ENCODE data around the gene NOXO1.

NOXO1 gene

GRCh38 chr16:1993731-1994131, 12.5 kb upstream of the NOXO1 start:
- DNase-seq, result peak; percentile 78

DNA sequence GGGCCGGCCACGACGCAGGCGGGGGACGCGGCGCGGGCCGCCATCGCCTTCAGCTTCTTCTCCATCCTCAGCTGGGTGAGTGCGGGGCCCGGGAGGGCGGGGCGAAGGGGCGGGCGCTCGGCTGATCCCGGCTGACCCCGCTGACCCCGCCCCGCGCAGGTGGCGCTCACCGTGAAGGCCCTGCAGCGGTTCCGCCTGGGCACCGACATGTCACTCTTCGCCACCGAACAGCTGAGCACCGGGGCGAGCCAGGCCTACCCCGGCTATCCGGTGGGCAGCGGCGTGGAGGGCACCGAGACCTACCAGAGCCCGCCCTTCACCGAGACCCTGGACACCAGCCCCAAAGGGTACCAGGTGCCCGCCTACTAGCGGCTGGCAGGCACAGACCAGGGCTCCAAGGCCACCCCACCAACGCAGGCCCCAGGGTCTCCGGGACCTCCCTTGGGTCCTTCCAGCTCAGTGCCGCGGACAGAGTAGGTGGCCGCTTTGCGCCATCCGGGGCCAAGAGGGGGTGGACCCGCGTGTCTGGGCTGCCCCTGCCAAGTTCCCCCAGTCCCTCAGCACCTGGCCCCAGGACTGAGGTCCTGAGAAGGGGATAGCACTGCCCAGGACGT, 11.5 kb upstream of the NOXO1 start:
- no peak for DNase-seq

DNA sequence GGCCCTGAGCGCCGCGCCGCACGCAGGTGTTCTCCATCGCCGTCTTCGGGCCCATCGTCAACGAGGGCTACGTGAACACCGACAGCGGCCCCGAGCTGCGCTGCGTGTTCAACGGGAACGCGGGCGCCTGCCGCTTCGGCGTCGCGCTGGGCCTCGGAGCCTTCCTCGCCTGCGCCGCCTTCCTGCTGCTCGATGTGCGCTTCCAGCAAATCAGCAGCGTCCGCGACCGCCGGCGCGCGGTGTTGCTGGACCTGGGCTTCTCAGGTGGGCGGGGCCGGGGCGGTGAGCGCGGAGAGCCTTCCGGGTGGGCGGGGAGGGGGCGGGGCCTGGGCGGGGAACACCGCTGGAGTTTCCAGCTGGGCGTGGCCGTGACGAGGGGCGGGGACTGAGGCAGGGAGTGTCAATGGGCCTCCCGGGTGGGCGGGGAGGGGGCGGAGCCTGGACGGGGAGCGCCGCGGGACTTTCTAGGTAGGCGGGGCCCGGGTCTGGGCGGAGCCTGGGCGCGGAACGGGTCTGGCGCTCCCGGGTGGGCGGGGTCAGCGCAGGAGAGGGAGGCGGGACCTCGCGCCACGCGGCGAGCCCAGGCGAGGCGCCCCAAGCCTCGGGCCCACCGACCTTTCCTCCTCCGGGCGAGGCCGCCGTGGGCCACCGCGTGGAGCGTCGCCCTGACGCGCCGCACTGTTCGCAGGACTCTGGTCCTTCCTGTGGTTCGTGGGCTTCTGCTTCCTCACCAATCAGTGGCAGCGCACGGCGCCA, 10.9 kb upstream of the NOXO1 start:
- peak; percentile 99 for DNase-seq

DNA sequence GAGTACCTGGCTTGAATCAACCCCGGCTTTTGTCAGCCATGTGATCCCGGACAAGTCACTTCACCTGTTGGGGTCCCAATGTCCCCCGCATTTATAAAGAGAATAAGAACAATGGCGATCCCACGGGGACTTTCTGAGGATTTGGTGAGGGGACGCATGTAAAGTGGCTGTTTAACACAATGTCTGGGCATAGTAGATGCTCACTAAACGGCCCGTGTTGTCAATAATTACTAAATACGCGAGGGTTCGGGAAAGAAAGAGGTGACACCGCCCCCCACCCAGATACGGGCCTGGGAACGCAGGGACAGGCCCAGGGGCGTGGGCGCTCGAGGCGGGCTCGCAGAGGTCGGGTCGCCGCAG, 10.3 kb upstream of the NOXO1 start:
- no peak for DNase-seq

DNA sequence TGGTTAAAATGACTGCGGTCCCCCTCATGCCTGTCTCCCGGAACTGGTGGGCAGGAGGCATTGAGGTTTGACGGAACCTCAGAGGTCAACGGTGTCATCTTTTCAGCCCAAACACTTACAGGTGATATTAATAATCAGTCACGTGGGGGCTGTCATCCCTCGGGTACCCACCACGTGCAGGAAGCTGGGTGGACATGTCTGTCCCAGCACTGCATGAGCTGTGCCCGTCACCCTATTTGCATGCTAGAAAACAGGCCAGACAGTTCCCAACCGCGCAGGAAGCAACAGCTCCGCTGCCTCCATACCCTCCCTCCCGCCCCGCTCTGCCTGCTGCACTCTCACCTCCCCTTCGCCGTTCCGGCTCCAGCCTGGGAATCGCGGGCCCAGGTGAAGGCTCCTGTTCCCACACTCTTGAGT, 9.9 kb upstream of the NOXO1 start:
- peak; percentile 66 for DNase-seq

- DNase-seq, result peak; percentile 54
Observed at GRCh38 chr16:1990351-1991134, 9.3 kb upstream of the NOXO1 start.

DNA sequence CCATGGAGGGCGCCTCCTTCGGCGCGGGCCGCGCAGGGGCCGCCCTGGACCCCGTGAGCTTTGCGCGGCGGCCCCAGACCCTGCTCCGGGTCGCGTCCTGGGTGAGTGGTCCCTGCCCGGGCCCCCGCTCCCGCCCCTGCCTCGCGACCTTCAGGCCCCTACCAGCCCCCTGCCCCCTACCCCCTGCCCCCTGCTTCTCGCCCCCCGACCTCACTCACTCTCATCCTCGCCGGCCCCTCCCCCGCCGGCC, 8.8 kb upstream of the NOXO1 start:
- DNase-seq, result no peak

DNA sequence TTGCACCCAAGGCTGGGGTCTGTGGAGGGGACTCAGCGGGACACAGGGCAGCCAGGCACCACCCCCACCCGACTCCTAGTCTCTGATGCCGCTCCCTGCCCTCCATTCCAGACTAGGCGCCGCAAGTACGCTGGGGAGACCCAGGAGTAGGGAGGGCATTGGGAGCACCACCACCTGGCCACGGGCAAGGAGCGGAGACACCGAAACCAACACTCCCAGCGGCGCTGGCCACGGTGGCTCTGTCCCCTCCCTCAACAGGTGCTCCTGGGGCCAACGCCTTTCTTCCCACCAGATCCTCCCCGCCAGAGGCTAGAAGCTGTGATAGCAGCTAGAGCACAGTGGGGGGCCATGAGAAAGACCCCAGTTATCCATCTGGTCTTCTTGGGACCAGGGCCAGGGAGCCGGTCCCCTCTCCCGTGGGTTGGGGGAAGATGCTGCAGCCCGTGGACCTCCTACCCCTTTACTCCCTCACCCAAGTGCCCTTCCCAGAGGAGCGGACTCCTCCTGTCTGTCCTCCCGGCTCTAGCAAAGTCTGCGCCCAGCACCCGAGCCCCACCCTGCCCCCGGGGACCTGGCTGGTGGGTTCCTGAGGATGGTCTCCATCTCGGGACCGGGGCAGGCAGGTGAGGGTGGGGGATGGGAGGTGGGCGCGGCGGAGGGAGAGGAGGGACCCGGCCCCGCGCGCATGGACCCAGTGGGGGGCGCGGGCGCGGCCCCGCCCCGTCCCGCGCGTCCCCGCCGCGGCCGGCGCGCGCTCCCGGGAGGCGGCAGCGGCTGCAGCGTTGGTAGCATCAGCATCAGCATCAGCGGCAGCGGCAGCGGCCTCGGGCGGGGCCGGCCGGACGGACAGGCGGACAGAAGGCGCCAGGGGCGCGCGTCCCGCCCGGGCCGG, 8.2 kb upstream of the NOXO1 start, which contains the start of gene SYNGR3:
Gene SYNGR3 (plus strand): TSS at position 762 of the 892 bp plus-strand sequence. CDS start 133 bp downstream, outside the sequence.
- no peak for DNase-seq

GRCh38 chr16:1987198-1987597, 5.9 kb upstream of the NOXO1 start:
- no peak for DNase-seq

GRCh38 chr16:1985466-1986150, 4.3 kb upstream of the NOXO1 start:
- DNase-seq, result no peak

DNA sequence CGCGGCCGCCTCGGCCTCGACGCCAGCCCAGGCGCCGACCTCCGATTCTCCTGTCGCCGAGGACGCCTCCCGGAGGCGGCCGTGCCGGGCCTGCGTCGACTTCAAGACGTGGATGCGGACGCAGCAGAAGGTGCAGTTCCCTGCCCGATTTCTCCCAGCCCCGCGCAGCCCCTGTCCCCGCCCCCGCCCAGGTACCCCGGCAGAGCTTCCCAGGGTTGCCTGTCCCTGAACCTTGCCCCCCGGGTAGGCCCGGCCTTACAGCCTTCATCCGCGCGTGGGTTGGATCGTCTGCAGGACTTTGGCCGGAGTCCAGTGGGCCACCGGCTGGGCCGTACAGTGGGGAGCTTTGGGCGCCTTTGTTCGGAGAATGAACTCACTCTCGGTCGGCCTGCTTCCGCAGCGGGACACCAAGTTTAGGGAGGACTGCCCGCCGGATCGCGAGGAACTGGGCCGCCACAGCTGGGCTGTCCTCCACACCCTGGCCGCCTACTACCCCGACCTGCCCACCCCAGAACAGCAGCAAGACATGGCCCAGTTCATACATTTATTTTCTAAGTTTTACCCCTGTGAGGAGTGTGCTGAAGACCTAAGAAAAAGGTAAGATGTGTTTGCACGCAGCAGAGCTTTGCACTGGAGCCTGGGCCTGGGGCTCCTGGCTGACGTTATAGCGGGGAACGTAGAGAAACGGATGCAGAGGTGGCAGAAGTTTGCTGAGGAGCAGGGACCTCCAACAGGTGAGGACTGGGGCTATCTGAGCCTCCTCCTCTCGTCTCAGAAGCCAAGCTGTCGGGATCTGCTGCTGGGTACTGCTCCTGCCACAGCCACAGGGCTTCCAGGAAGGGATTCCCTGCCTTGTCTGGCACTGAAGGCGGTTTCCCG, 3.3 kb upstream of the NOXO1 start:
- no peak for DNase-seq

GRCh38 chr16:1983544-1984346, 2.5 kb upstream of the NOXO1 start, which contains the start of gene GFER:
GFER (plus strand) TSS chr16:1984193; CDS start chr16:1984219, 26 bp downstream.
- DNase-seq, result peak; percentile 92

DNA sequence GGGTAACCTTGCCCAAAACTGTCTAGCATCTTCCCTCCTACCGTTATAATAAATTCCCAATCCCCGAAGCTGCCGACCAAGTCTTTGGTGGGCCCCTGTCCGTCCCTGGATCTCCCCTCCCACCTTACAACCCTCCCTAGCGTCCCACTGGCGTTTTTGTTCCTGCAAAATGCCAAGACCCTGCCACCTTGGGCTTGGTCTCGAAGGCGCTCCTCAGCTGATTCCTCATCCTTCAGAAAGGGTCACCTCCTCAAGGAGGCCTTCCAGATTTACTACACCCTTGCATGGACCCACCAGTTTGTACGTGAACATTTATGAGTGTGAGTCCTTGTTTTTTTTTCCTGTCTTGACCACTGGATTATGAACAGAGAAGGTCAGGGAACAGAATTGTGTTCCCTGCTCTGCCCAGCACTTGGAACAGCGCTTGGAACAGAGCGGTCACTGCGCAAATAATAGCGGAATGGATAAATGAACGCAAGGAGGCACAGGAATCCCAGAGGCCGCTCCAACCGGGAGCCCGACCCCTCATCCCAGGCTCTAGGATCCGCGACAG, 1.8 kb upstream of the NOXO1 start:
- no peak for DNase-seq

DNA sequence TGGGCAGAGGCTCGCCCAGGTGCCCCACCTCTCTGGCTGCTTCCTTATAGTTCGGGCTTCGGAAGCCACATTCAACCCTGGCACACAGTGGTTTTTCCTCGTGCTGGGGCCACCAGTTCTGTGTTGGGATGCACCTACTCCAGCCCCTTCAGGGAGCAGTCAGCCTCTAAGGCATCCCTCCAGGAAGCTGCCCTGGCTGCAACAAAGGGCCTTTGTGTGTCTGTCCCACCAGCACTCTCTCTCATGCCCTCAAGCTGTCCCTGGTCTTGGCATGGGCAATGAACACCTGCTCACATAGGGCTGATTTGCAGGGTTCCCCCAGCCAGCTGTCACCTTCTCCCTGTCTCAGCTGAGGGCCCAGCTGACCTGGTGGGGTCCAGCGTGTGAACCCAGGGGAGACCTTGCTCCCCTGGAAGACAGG, 754 bp upstream of the NOXO1 start:
- DNase-seq, result no peak

- DNase-seq, result no peak
Observed at GRCh38 chr16:1980770-1981087, 540 bp downstream of the NOXO1 start.

DNA sequence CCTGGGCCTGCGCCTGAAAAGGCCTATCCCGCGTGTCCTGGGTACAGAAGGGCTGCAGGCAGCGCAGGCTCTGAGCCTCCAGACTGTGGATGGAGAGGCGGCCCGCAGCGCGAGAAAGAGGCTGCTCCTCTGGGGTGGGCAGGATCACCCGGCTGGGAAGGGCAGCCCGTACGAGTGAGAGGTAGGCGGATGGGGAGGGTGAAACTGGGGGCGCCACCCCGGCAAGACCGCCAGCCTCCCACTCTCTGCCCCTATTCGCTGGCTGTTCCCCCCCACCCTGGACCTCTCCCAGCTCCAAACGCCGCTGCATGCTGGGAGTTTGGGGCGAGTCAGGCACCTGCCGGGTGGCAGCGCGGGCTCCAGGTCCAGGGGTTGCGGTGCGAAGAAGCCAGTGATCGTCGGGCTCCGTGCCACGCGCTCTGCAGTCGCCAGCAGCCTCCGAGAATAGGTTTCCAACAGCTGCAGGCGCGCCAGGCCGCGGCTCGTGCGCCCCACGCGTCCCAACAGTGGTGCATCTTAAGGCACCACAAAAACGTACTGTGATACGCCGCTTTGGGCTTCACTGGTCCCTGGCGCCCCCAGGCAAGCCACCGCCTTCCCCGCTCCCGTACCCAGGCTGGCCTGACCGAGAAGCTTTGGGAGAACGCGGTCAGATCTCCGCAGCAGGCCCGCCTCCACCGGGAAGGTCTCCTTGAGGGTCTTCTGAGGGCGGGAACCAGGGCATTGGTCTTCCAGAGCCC, 1.1 kb downstream of the NOXO1 start:
- DNase-seq, result peak; percentile 32

DNA sequence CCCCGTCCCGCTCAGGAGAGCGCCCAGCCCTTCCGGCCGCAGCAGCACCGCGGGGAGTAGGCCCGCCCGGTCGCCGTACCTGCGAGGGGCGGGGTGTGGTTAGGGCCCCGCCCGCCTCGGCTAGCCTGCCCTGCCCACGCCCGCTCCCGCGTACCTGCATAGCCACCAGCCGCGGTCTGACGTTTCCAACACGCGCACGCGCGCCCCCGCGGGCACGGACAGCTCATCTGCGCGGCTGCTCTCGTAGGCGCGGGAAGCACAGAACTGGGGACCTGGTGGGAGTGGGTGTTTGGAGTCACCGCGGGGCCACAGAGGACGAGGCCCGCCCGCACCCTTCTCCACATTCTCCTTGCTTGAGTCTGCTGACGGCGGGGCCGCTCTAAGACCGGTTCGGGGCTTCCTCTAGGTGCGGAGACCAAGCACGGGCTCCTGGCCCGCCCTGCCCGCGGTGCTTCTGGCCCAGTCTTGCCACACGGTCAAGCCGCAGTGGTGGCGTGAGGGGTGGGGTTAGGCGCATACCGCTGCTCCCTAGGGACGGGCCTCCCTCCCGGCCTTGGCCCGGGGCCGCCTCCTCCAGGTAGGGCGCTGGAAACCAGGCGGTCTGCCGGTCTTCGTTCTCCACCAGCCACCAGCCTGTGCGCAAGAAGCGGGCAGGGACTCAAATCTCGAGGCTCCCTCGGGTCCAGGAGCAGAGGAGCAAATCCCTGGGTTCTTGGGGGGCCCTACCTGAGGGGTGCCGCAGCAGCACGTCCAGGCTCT, 1.8 kb downstream of the NOXO1 start:
- peak; percentile 47 for DNase-seq

- DNase-seq, result no peak
Observed at GRCh38 chr16:1978476-1979120, 2.7 kb downstream of the NOXO1 start.
